Measurements from ENCODE around the gene CUL4A. TPM values are rescaled to one million over a fixed set of nuclear protein-coding genes. Genes with fewer than 3 reads are reported as not detected.

Gene CUL4A
- total RNA-seq, 5 donors from 2014 or later (not counting 1 experiment from before 2014, with no cell fraction given) = 80.3 to 94.5 (median 82.7) TPM

DNA sequence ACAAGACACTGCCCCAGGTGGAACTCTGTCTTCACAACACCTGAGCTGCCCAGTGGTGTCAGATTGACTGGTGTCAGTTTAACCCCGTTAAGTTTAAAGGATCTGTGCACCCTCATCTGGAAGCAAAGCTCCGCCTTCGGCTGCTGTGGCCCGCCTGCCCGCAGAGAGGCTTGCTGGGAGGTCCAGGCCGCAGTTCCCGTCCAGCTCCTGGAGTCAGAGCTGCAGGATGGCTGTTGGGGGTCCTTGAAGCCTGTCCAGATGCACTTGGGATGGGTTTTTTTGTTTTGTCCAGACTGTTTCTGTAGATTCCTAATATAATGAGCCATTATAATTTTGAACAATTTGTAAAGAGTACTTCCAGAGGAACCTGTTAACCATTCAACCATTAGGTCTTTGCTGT, 16.1 kb downstream of the CUL4A start:
- ATAC-seq (replicated peaks in 1 of 4) (no peak), DNase-seq (no peak)
- no peak overlapping the region for H3K27ac Mint-ChIP-seq
- WGBS (ENCODE audit: insufficient coverage) = 96% methylated on average over 5 of the region's 7 CpGs
- H3K36me3 Mint-ChIP-seq = peaks cover 63% of the 10 kb centered on the region
- H3K9me3 Mint-ChIP-seq = no peaks in the 10 kb centered on the region
- H3K4me1 Mint-ChIP-seq = peaks cover 11 to 21% (median 19%) of the 10 kb centered on the region in 3 donors
- H3K4me3 Mint-ChIP-seq = no peak overlapping the region
- H3K27ac ChIP-seq (ENCODE audit: low read length) = no peak overlapping the region
- peaks cover 0 to 7% of the 10 kb centered on the region in 2 experiments for H3K4me1 ChIP-seq (ENCODE audit: control insufficient read depth in 1 of 2, extremely low read depth in 1 of 2, insufficient read depth in 2 of 2, low read length in 2 of 2)
- H3K27me3 ChIP-seq (replicated peaks in 1 of 2; ENCODE audit: control insufficient read depth in 2 of 2, extremely low read depth in 1 of 2, insufficient read depth in 2 of 2, low read length in 1 of 2) = no peaks in the 10 kb centered on the region
- CTCF ChIA-PET = interaction anchor here in 1 of 2 donors (0.6 kb wide), 1 partner anchor 251 kb away, joined by 5 read pairs; no protein-coding TSS in a partner anchor
- POLR2A ChIA-PET = no interaction called here
- H3K4me3 ChIP-seq (ENCODE audit: control insufficient read depth in 1 of 2, extremely low read depth in 1 of 2, low read length in 1 of 2) = no peak overlapping the region
- H3K9me3 ChIP-seq = no peaks in the 10 kb centered on the region
- H3K36me3 ChIP-seq (ENCODE audit: control insufficient read depth in 2 of 2, extremely low read depth in 1 of 2, insufficient read depth in 1 of 2, low read length in 1 of 2) = peaks cover 26 to 87% of the 10 kb centered on the region in 2 donors
- no peaks in the 10 kb centered on the region for H3K27me3 Mint-ChIP-seq

DNA sequence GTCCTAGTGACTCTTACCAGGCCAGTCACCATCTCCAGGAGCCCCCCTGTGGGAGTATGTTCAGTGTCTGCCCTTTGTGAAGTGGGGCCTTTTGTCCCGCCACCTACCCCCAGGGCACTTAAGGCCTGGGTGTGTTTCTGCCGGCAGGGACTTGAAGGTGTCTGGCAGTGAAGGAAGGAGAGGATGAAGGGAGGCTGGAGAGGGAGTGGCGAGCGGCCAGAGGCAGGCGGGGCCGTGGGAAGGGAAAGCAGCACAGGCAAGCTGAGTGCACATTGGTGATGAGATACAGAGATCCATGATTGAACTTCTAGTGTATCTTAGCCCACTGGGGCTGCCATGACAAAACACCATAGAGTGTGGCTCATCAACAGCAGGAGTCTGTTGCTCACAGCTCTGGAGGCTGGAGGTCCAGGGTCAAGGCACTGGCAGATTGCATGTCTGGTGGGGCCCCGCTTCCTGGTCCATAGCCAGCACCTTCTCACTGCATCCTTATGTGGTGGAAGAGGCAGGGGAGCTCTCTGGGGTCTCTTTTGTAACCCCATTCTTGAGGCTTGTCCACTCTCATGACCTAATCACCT, 17.5 kb downstream of the CUL4A start:
- WGBS (ENCODE audit: insufficient coverage) = 94% methylated on average over 3 of the region's 7 CpGs
- CTCF ChIA-PET = no interaction called here
- H3K9me3 Mint-ChIP-seq = no peaks in the 10 kb centered on the region

DNA sequence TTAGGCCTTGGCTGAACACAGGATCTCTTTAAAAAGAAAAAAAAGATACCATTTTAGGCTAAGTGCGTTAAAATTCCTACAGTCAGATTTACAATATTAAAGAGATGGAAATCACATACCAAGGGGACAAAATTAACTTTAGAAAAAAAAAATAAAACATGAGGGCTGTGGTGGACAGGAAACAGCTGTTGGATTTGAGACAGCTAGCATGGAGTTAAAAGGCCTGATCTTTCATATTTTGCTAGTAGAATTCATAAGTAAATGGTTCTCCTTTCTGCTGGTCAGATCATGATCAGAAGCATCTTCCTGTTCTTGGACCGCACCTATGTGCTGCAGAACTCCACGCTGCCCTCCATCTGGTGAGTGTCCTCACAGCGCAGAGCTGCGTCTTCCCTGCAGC, 19.7 kb downstream of the CUL4A start:
- Mint-ChIP-seq H3K36me3 (peaks cover 55% of the 10 kb centered on the region), H3K9me3 (no peaks in the 10 kb centered on the region), H3K4me3 (no peak overlapping the region), H3K4me1 (peaks cover 0 to 7% (median 2%) of the 10 kb centered on the region in 3 donors), H3K27me3 (no peaks in the 10 kb centered on the region), H3K27ac (no peak overlapping the region)
- DNase-seq = no peak
- POLR2A ChIA-PET = no interaction called here
- H3K4me3 ChIP-seq (ENCODE audit: control insufficient read depth in 1 of 2, extremely low read depth in 1 of 2, low read length in 1 of 2) = no peak overlapping the region
- ATAC-seq (replicated peaks in 1 of 4) = no peak
- 98% methylated on average over 4 of the region's 5 CpGs for WGBS (ENCODE audit: insufficient coverage)
- no peak overlapping the region for H3K27ac ChIP-seq (ENCODE audit: low read length)
- H3K36me3 ChIP-seq (ENCODE audit: control insufficient read depth in 2 of 2, extremely low read depth in 1 of 2, insufficient read depth in 1 of 2, low read length in 1 of 2) = peaks cover 24 to 80% of the 10 kb centered on the region in 2 donors
- H3K4me1 ChIP-seq (ENCODE audit: control insufficient read depth in 1 of 2, extremely low read depth in 1 of 2, insufficient read depth in 2 of 2, low read length in 2 of 2) = no peaks in the 10 kb centered on the region
- CTCF ChIA-PET = no interaction called here
- no peaks in the 10 kb centered on the region for H3K27me3 ChIP-seq (replicated peaks in 1 of 2; ENCODE audit: control insufficient read depth in 2 of 2, extremely low read depth in 1 of 2, insufficient read depth in 2 of 2, low read length in 1 of 2)
- no peaks in the 10 kb centered on the region for H3K9me3 ChIP-seq

More for the DNA sequence above, 17.5 kb downstream of the CUL4A start:
- peaks cover 60% of the 10 kb centered on the region for H3K36me3 Mint-ChIP-seq
- no peaks in the 10 kb centered on the region for H3K27me3 Mint-ChIP-seq
- ATAC-seq (replicated peaks in 1 of 4) (no peak), DNase-seq (no peak)
- no peak overlapping the region for H3K4me3 ChIP-seq (ENCODE audit: control insufficient read depth in 1 of 2, extremely low read depth in 1 of 2, low read length in 1 of 2)
- H3K4me1 ChIP-seq (ENCODE audit: control insufficient read depth in 1 of 2, extremely low read depth in 1 of 2, insufficient read depth in 2 of 2, low read length in 2 of 2) = peaks cover 0 to 3% of the 10 kb centered on the region in 2 experiments
- H3K4me3 Mint-ChIP-seq = no peak overlapping the region
- peaks cover 5 to 16% (median 10%) of the 10 kb centered on the region in 3 donors for H3K4me1 Mint-ChIP-seq
- no peaks in the 10 kb centered on the region for H3K9me3 ChIP-seq
- POLR2A ChIA-PET = interaction anchor here in 1 of 2 donors (0.7 kb wide), 1 partner anchor 14 kb away, joined by 4 read pairs; no protein-coding TSS in a partner anchor
- H3K27ac ChIP-seq (ENCODE audit: low read length) = no peak overlapping the region
- no peak overlapping the region for H3K27ac Mint-ChIP-seq
- no peaks in the 10 kb centered on the region for H3K27me3 ChIP-seq (replicated peaks in 1 of 2; ENCODE audit: control insufficient read depth in 2 of 2, extremely low read depth in 1 of 2, insufficient read depth in 2 of 2, low read length in 1 of 2)
- peaks cover 26 to 79% of the 10 kb centered on the region in 2 donors for H3K36me3 ChIP-seq (ENCODE audit: control insufficient read depth in 2 of 2, extremely low read depth in 1 of 2, insufficient read depth in 1 of 2, low read length in 1 of 2)

DNA sequence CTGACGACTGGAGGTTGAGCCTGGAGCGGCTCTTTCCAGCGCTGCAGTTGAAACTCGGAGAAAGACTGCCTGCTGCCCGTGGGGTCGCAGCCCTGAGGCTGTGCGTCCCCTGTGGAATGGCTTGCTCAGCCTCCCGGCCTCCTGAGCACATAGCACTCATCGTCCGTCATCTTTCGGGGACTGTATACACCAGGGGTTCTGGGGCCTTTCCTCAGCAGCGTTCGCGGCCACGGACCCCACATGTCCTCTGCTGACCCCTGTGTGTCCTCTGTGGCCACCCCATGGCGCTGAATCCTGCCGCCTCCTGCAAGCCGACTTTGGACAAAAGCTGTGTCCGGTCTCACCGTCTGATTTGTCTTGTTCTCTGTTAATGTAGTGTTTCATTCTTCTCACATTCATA, 20.4 kb downstream of the CUL4A start:
- 97% methylated on average over 16 of the region's 20 CpGs for WGBS (ENCODE audit: insufficient coverage)
- H3K4me3 Mint-ChIP-seq = no peak overlapping the region
- no peaks in the 10 kb centered on the region for H3K27me3 ChIP-seq (replicated peaks in 1 of 2; ENCODE audit: control insufficient read depth in 2 of 2, extremely low read depth in 1 of 2, insufficient read depth in 2 of 2, low read length in 1 of 2)
- H3K4me1 Mint-ChIP-seq = peaks cover 0 to 7% (median 2%) of the 10 kb centered on the region in 3 donors
- DNase-seq (no peak), ATAC-seq (replicated peaks in 1 of 4) (no peak)
- no peaks in the 10 kb centered on the region for H3K9me3 Mint-ChIP-seq
- peaks cover 20 to 81% of the 10 kb centered on the region in 2 donors for H3K36me3 ChIP-seq (ENCODE audit: control insufficient read depth in 2 of 2, extremely low read depth in 1 of 2, insufficient read depth in 1 of 2, low read length in 1 of 2)
- H3K27ac ChIP-seq (ENCODE audit: low read length) = no peak overlapping the region
- no peaks in the 10 kb centered on the region for H3K4me1 ChIP-seq (ENCODE audit: control insufficient read depth in 1 of 2, extremely low read depth in 1 of 2, insufficient read depth in 2 of 2, low read length in 2 of 2)
- H3K9me3 ChIP-seq = no peaks in the 10 kb centered on the region
- H3K27ac Mint-ChIP-seq = no peak overlapping the region
- ChIA-PET CTCF (no interaction called here), POLR2A (no interaction called here)
- peaks cover 51% of the 10 kb centered on the region for H3K36me3 Mint-ChIP-seq
- no peak overlapping the region for H3K4me3 ChIP-seq (ENCODE audit: control insufficient read depth in 1 of 2, extremely low read depth in 1 of 2, low read length in 1 of 2)
- no peaks in the 10 kb centered on the region for H3K27me3 Mint-ChIP-seq

DNA sequence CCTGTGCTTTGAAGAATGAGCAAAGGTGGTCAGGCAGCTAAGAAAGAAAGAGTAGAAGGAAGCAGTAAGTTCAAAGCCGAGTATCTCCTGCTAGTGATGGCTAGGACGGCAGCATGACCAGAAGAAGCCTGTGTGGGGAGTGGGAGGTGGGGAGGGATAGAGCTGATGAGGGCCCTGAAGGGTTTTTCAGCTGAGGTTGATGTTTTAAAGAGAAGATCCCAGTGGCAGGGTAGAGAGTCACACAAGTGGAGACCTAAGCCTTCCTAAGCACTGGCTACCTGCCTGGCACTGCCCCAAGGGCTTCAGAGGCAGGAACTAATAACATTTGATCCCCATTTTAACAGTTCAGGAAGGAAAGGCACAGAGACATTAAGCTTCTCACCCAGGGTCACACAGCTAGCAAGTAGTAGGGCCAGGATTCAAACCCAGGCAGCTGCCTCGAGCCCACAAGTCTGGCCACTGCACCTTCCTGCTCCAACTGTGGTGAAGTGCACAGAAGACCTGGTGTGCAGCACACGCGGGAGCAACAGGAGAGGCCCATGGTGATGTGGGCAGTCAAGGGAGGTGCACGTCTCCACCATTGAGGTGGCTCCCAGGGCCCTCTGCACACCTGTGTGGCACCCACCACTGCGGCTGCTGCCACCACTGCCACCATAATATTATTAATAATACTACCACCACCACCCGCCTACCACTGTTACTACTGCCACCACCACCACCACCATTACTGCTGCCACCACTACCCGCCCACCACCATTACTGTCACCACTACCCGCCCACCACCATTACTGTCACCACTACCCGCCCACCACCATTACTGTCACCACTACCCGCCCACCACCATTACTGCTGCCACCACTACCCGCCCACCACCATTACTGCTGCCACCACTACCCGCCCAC, 22.1 kb downstream of the CUL4A start:
- no peaks in the 10 kb centered on the region for H3K9me3 ChIP-seq
- no peak overlapping the region for H3K4me3 ChIP-seq (ENCODE audit: control insufficient read depth in 1 of 2, extremely low read depth in 1 of 2, low read length in 1 of 2)
- Mint-ChIP-seq H3K9me3 (no peaks in the 10 kb centered on the region), H3K36me3 (peaks cover 51% of the 10 kb centered on the region), H3K4me3 (no peak overlapping the region), H3K27ac (no peak overlapping the region), H3K4me1 (peaks cover 0 to 7% (median 0%) of the 10 kb centered on the region in 3 donors), H3K27me3 (no peaks in the 10 kb centered on the region)
- H3K27me3 ChIP-seq (replicated peaks in 1 of 2; ENCODE audit: control insufficient read depth in 2 of 2, extremely low read depth in 1 of 2, insufficient read depth in 2 of 2, low read length in 1 of 2) = no peaks in the 10 kb centered on the region
- no peak overlapping the region for H3K27ac ChIP-seq (ENCODE audit: low read length)
- no peaks in the 10 kb centered on the region for H3K4me1 ChIP-seq (ENCODE audit: control insufficient read depth in 1 of 2, extremely low read depth in 1 of 2, insufficient read depth in 2 of 2, low read length in 2 of 2)
- ChIA-PET POLR2A (no interaction called here), CTCF (no interaction called here)
- peaks cover 23 to 76% of the 10 kb centered on the region in 2 donors for H3K36me3 ChIP-seq (ENCODE audit: control insufficient read depth in 2 of 2, extremely low read depth in 1 of 2, insufficient read depth in 1 of 2, low read length in 1 of 2)
- whole genome bisulfite sequencing (ENCODE audit: insufficient coverage) = 90% methylated on average over 10 of the region's 14 CpGs
- DNase-seq (no peak), ATAC-seq (replicated peaks in 1 of 4) (peak in 1 of 4 experiments; percentile 34)

DNA sequence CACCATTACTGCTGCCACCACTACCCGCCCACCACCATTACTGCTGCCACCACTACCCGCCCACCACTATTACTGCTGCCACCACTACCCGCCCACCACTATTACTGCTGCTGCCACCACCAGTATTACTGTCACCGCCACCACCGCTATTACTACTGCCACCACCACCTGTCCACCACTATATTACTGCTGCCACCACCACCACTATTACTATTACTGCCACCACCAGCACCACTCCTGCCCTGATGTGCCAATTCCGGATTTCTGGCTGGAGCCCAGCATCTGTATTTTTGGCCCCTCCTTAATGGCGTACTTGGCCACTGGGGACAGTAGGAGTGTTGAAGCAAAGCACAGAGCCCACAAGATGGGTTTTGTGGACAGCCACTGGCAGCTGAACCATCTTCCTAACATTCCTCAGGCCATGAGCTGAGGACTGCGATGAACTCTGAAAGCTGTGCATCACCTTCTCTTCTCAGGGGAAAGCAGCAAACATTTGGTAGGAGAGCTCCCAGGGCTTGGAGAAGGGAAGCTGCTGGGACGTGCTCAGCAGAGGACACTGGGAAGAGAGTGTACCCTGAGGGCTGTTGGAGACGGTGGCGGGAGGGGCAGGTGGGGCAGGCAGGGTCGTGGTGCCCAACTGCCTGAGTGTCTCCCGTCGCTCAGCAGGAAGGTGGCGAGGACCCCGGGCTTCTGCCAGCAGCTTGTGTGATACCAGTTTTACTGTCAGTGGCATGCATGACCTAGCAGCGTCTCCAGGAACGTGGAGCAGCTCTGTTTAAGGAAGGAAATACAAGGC, 23.0 kb downstream of the CUL4A start:
- 92% methylated on average over 14 of the region's 18 CpGs for WGBS (ENCODE audit: insufficient coverage)
- H3K36me3 ChIP-seq (ENCODE audit: control insufficient read depth in 2 of 2, extremely low read depth in 1 of 2, insufficient read depth in 1 of 2, low read length in 1 of 2) = peaks cover 26 to 76% of the 10 kb centered on the region in 2 donors

More for the DNA sequence above, 23.0 kb downstream of the CUL4A start:
- no peak overlapping the region for H3K27ac ChIP-seq (ENCODE audit: low read length)
- H3K27me3 ChIP-seq (replicated peaks in 1 of 2; ENCODE audit: control insufficient read depth in 2 of 2, extremely low read depth in 1 of 2, insufficient read depth in 2 of 2, low read length in 1 of 2) = no peaks in the 10 kb centered on the region
- H3K36me3 Mint-ChIP-seq = peaks cover 54% of the 10 kb centered on the region
- no peaks in the 10 kb centered on the region for H3K27me3 Mint-ChIP-seq
- H3K27ac Mint-ChIP-seq = no peak overlapping the region
- H3K9me3 ChIP-seq = no peaks in the 10 kb centered on the region
- H3K9me3 Mint-ChIP-seq = no peaks in the 10 kb centered on the region
- ATAC-seq (replicated peaks in 1 of 4) (no peak), DNase-seq (no peak)
- ChIA-PET CTCF (no interaction called here), POLR2A (no interaction called here)
- no peaks in the 10 kb centered on the region for H3K4me1 ChIP-seq (ENCODE audit: control insufficient read depth in 1 of 2, extremely low read depth in 1 of 2, insufficient read depth in 2 of 2, low read length in 2 of 2)
- H3K4me3 Mint-ChIP-seq = no peak overlapping the region
- H3K4me1 Mint-ChIP-seq = peaks cover 0 to 7% (median 0%) of the 10 kb centered on the region in 3 donors
- no peak overlapping the region for H3K4me3 ChIP-seq (ENCODE audit: control insufficient read depth in 1 of 2, extremely low read depth in 1 of 2, low read length in 1 of 2)
